ENCODE results near the gene ST6GAL2.

DNA sequence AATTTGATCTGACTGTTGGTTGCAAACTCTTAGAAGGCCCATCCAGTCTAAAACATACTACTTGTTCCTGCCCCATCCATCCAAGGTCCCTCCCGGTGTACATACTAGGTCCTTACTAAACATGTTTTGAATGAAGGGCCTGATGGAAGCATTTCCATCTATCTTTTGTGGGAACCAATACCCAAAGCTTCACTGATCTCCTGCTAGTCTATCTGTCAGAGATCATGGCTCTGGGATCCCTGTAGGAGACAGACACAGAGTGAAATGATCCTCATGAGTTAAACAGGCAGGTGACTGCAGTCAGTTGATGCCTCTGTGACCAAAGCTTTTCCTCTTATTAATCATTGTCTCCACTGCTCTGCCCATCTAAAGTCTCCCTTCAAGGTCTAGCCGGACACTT lies 115.0 kb downstream of the ST6GAL2 start:
- TF ChIP-seq, protein P1, sequence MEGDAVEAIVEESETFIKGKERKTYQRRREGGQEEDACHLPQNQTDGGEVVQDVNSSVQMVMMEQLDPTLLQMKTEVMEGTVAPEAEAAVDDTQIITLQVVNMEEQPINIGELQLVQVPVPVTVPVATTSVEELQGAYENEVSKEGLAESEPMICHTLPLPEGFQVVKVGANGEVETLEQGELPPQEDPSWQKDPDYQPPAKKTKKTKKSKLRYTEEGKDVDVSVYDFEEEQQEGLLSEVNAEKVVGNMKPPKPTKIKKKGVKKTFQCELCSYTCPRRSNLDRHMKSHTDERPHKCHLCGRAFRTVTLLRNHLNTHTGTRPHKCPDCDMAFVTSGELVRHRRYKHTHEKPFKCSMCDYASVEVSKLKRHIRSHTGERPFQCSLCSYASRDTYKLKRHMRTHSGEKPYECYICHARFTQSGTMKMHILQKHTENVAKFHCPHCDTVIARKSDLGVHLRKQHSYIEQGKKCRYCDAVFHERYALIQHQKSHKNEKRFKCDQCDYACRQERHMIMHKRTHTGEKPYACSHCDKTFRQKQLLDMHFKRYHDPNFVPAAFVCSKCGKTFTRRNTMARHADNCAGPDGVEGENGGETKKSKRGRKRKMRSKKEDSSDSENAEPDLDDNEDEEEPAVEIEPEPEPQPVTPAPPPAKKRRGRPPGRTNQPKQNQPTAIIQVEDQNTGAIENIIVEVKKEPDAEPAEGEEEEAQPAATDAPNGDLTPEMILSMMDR (conservative IDR thresholded peaks at IDR 0.05): no peak
- no peak for TF ChIP-seq EZH2 (IDR thresholded peaks at IDR 0.05; ENCODE audit: low read depth)
